Measurements from ENCODE around the gene DOK6. TPM values are rescaled to one million over a fixed set of nuclear protein-coding genes. Genes with fewer than 3 reads are reported as not detected.

Gene DOK6
- total and polyA plus RNA-seq, 2 donors (not counting 3 experiments of a cell fraction or from before 2014, with no cell fraction given), result under 0.01 TPM; not detected in 1

GRCh38 chr18:69787825-69788547, 387.3 kb downstream of the DOK6 start:
- Histone ChIP-seq H3K27me3 (ENCODE audit: control insufficient read depth in 2 of 2, insufficient read depth in 2 of 2, low read length in 2 of 2) (no peaks in the 10 kb centered on the region), H3K4me1 (ENCODE audit: control insufficient read depth, extremely low read depth, insufficient read depth, low read length) (peaks cover 12% of the 10 kb centered on the region), H3K4me3 (replicated peaks in 1 of 3; ENCODE audit: insufficient read depth in 1 of 3, low read depth in 1 of 3, low read length in 3 of 3) (no peak overlapping the region), H4K20me1 (replicated peaks; ENCODE audit: control insufficient read depth, extremely low read depth, insufficient read depth, low read length) (no peaks in the 10 kb centered on the region), H3K79me2 (ENCODE audit: control insufficient read depth, insufficient read depth, low read length) (no peaks in the 10 kb centered on the region), H3K9me3 (replicated peaks; ENCODE audit: control insufficient read depth, insufficient read depth, low read length) (no peaks in the 10 kb centered on the region), H3K9me1 (replicated peaks; ENCODE audit: control insufficient read depth, extremely low read depth, insufficient read depth, low read length) (no peaks in the 10 kb centered on the region), H3K4me2 (ENCODE audit: insufficient read depth, low read length) (peak overlapping the region; percentile 62), H3K9ac (replicated peaks; ENCODE audit: extremely low read depth, insufficient read depth, low read length) (no peak overlapping the region), H3K27ac (ENCODE audit: insufficient read depth, low read depth, low read length) (peak overlapping the region; percentile 28), H2AFZ (ENCODE audit: low read depth, low read length) (peak overlapping the region; percentile 65), H3K36me3 (ENCODE audit: control insufficient read depth in 2 of 2, extremely low read depth in 1 of 2, insufficient read depth in 2 of 2, low read length in 2 of 2) (no peaks in the 10 kb centered on the region)
- ChIA-PET CTCF (no interaction called here), POLR2A (no interaction called here)
- peak; percentile 53 for FAIRE-seq
- dilution Hi-C loops (cut with MboI; ENCODE audit: extremely low pct_ligation_motif_present, low sequenced_read_pairs), result no loop called here
- DNase-seq (ENCODE audit: low read depth, low spot score), result peak; percentile 70
- intact Hi-C loops (cut with micrococcal nuclease), result no loop called here
- no TSS peak for BruUV-seq (replicated peaks)
- TF ChIP-seq JUN (IDR thresholded peaks at IDR 0.05; ENCODE audit: borderline replicate concordance, insufficient read depth, insufficient read length, low read depth) (peak; percentile 43), GATA2 (IDR thresholded peaks at IDR 0.05; ENCODE audit: insufficient read depth, insufficient read length, low read depth, low read length) (peak; percentile 41), FOS (IDR thresholded peaks at IDR 0.05; ENCODE audit: borderline replicate concordance, insufficient read depth, low read length) (peak; percentile 72), POLR2AphosphoS5 (IDR thresholded peaks at IDR 0.05; ENCODE audit: insufficient read depth, low read depth, low read length) (no peak), MAX (IDR thresholded peaks at IDR 0.05; ENCODE audit: insufficient read depth, insufficient read length) (no peak)

GRCh38 chr18:69789794-69790193, 389.1 kb downstream of the DOK6 start:
- H3K4me3 ChIP-seq (replicated peaks in 1 of 3; ENCODE audit: insufficient read depth in 1 of 3, low read depth in 1 of 3, low read length in 3 of 3), result no peak overlapping the region
- no peaks in the 10 kb centered on the region for H4K20me1 ChIP-seq (replicated peaks; ENCODE audit: control insufficient read depth, extremely low read depth, insufficient read depth, low read length)
- no peaks in the 10 kb centered on the region for H3K9me3 ChIP-seq (replicated peaks; ENCODE audit: control insufficient read depth, insufficient read depth, low read length)
- no peaks in the 10 kb centered on the region for H3K27me3 ChIP-seq (ENCODE audit: control insufficient read depth in 2 of 2, insufficient read depth in 2 of 2, low read length in 2 of 2)
- ChIA-PET POLR2A (no interaction called here), CTCF (no interaction called here)
- no TSS peak for BruUV-seq (replicated peaks)
- H2AFZ ChIP-seq (ENCODE audit: low read depth, low read length), result no peak overlapping the region
- TF ChIP-seq POLR2A (IDR thresholded peaks at IDR 0.05; ENCODE audit: low read depth, low read length) (no peak), CTCF (IDR thresholded peaks at IDR 0.05; ENCODE audit: extremely low read depth in 1 of 2, insufficient read depth in 1 of 2, low read depth in 1 of 2, low read length in 2 of 2) (no peak), GATA2 (IDR thresholded peaks at IDR 0.05; ENCODE audit: insufficient read depth, insufficient read length, low read depth, low read length) (no peak), JUN (IDR thresholded peaks at IDR 0.05; ENCODE audit: borderline replicate concordance, insufficient read depth, insufficient read length, low read depth) (no peak), EZH2 (IDR thresholded peaks at IDR 0.05; ENCODE audit: borderline replicate concordance, low read depth, low read length, severe bottlenecking) (no peak), MAX (IDR thresholded peaks at IDR 0.05; ENCODE audit: insufficient read depth, insufficient read length) (no peak), POLR2AphosphoS5 (IDR thresholded peaks at IDR 0.05; ENCODE audit: insufficient read depth, low read depth, low read length) (no peak), FOS (IDR thresholded peaks at IDR 0.05; ENCODE audit: borderline replicate concordance, insufficient read depth, low read length) (no peak), MYC (IDR thresholded peaks at IDR 0.05; ENCODE audit: low read depth, low read length) (no peak)
- intact Hi-C loops (cut with micrococcal nuclease) (no loop called here), dilution Hi-C loops (cut with MboI; ENCODE audit: extremely low pct_ligation_motif_present, low sequenced_read_pairs) (no loop called here)
- H3K9ac ChIP-seq (replicated peaks; ENCODE audit: extremely low read depth, insufficient read depth, low read length), result no peak overlapping the region
- H3K9me1 ChIP-seq (replicated peaks; ENCODE audit: control insufficient read depth, extremely low read depth, insufficient read depth, low read length), result no peaks in the 10 kb centered on the region
- no peak overlapping the region for H3K27ac ChIP-seq (ENCODE audit: insufficient read depth, low read depth, low read length)
- no peaks in the 10 kb centered on the region for H3K79me2 ChIP-seq (ENCODE audit: control insufficient read depth, insufficient read depth, low read length)
- H3K4me1 ChIP-seq (ENCODE audit: control insufficient read depth, extremely low read depth, insufficient read depth, low read length), result peaks cover 12% of the 10 kb centered on the region
- H3K36me3 ChIP-seq (ENCODE audit: control insufficient read depth in 2 of 2, extremely low read depth in 1 of 2, insufficient read depth in 2 of 2, low read length in 2 of 2), result no peaks in the 10 kb centered on the region
- no peak overlapping the region for H3K4me2 ChIP-seq (ENCODE audit: insufficient read depth, low read length)
- no peak for DNase-seq (ENCODE audit: low read depth, low spot score)
- no peak for FAIRE-seq

Data from endothelial cell of umbilical vein (primary cell).